Tibial nerve (tissue), 4 donors: ENCODE results near the gene TRIP10.

ENCODE experiments used
- CTCF ChIP-seq, 5 experiments: fragments of 200-600 bp in 3 of 5; fragments of 450-650 bp in 2 of 5; sonication (generic) in 3 of 5; IDR thresholded peaks; one replicate each; pipeline ENCODE4 v1.5.1; 2016 to 2019; ENCODE audit warnings: antibody characterized with exemption in 5 of 5, mild to moderate bottlenecking in 3 of 5, moderate library complexity in 2 of 5
- EP300 ChIP-seq, 2 donors: sonication (generic); formaldehyde crosslinking; IDR thresholded peaks; one replicate each; pipeline ENCODE4 v1.6.1; 2017; ENCODE audit warnings: antibody characterized with exemption in 2 of 2, mild to moderate bottlenecking in 1 of 2
- POLR2A ChIP-seq, 2 donors: fragments of 450-650 bp; IDR thresholded peaks; one replicate each; pipeline ENCODE4 v1.6.1; 2017; ENCODE audit warnings: antibody characterized with exemption in 2 of 2, mild to moderate bottlenecking in 2 of 2, moderate library complexity in 2 of 2

DNA sequence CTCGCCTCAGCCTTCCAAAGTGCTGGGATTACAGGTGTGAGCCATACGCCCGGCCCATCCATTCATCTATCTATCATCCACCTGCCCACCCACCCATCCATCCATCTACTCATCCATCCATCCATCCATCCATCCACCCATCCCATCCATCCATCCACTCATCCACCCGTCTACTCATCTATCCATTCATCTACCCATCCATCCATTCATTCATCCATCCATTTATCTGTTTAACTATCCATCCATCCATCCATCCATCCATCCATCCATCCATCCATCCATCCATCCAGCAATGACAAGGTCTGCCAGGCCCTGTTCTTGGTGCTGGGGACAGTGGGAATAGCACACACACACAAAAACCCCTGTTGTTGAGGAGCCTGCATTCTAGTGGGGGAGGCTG lies 37.5 kb downstream of the TRIP10 start:
- TF ChIP-seq POLR2A (IDR thresholded peaks at IDR 0.05) (no peak), CTCF (IDR thresholded peaks at IDR 0.05) (no peak), EP300 (IDR thresholded peaks at IDR 0.05) (no peak)
